Hepatocyte (in vitro differentiated cells): ENCODE data around the gene GFPT2. TPM values are rescaled to one million over a fixed set of nuclear protein-coding genes. Genes with fewer than 3 reads are reported as not detected.

Experiments
- DNase-seq: peaks from one replicate; pipeline ENCODE4 v3.0.0-alpha.2; 2016; ENCODE audit warnings: low spot score
- H2AFZ ChIP-seq: fragments of 200-600 bp; sonication (generic); 2 replicates; pipeline ENCODE4 v1.6.0; 2016; ENCODE audit warnings: antibody characterized with exemption, mild to moderate bottlenecking
- H3K27ac ChIP-seq: fragments of 200-600 bp; sonication (generic); 2 replicates; pipeline ENCODE4 v1.5.1; 2016; ENCODE audit warnings: mild to moderate bottlenecking
- H3K27me3 ChIP-seq: fragments of 200-600 bp; sonication (generic); 2 replicates; pipeline ENCODE4 v1.6.1; 2016
- H3K36me3 ChIP-seq: fragments of 200-600 bp; sonication (generic); replicated peaks from 2 replicates; pipeline ENCODE4 v1.5.1; 2016; ENCODE audit warnings: low read depth; ENCODE audit not compliant: insufficient read depth
- H3K4me1 ChIP-seq: fragments of 200-600 bp; sonication (generic); 2 replicates; pipeline ENCODE4 v1.5.1; 2016; ENCODE audit warnings: mild to moderate bottlenecking, moderate library complexity; ENCODE audit not compliant: insufficient read depth
- H3K4me2 ChIP-seq: fragments of 200-600 bp; sonication (generic); 2 replicates; pipeline ENCODE4 v1.6.0; 2016
- H3K4me3 ChIP-seq: fragments of 200-600 bp; sonication (generic); 2 replicates; pipeline ENCODE4 v1.5.1; 2016; ENCODE audit warnings: mild to moderate bottlenecking
- H3K79me2 ChIP-seq: fragments of 200-600 bp; sonication (generic); 2 replicates; pipeline ENCODE4 v1.6.0; 2017; ENCODE audit warnings: mild to moderate bottlenecking
- H3K9me2 ChIP-seq: fragments of 200-600 bp; sonication (generic); replicated peaks from 2 replicates; pipeline ENCODE4 v1.6.0; 2017; ENCODE audit warnings: mild to moderate bottlenecking; ENCODE audit not compliant: insufficient read depth
- H3K9me3 ChIP-seq: fragments of 200-600 bp; sonication (generic); 2 replicates; pipeline ENCODE4 v1.5.1; 2016; ENCODE audit warnings: low read depth, mild to moderate bottlenecking
- H4K20me1 ChIP-seq: fragments of 200-600 bp; sonication (generic); 2 replicates; pipeline ENCODE4 v1.6.0; 2016; ENCODE audit warnings: mild to moderate bottlenecking; ENCODE audit not compliant: insufficient read depth, poor library complexity, severe bottlenecking
- EZH2 ChIP-seq: fragments of 200-600 bp; sonication (generic); IDR thresholded peaks from 2 replicates; pipeline ENCODE4 v1.6.1; 2016; ENCODE audit warnings: antibody characterized with exemption, mild to moderate bottlenecking, borderline replicate concordance
- EZH2phosphoT487 ChIP-seq: fragments of 200-600 bp; sonication (generic); IDR thresholded peaks from one replicate; pipeline ENCODE4 v1.6.1; 2018; ENCODE audit warnings: antibody characterized with exemption, mild to moderate bottlenecking, low read depth, moderate library complexity; ENCODE audit not compliant: unreplicated experiment, severe bottlenecking
- WGBS: methylation state at CpG from one replicate; pipeline ENCODE4 v1.1.6; 2016; ENCODE audit warnings: low lambda C conversion rate; ENCODE audit errors: missing lambda C conversion rate; 5-methylcytosine and 5-hydroxymethylcytosine counted together
- polyA plus RNA-seq: library from polyadenylated mRNA; unstranded; fragments of >200 nt; fragmentation: Nextera tagmentation; extraction: Ambion mirVana; gene quantifications from 2 replicates; pipeline ENCODE4 v1.2.1, GENCODE V29; 2016
- total RNA-seq: library from RNA; depleted of rRNA; stranded (reverse); fragments of >200 nt; gene quantifications from 2 replicates; pipeline ENCODE4 v1.2.3, GENCODE V29; 2014
- TF ChIP-seq, protein P1 (sequence below): fragments of 200-600 bp; sonication (generic); IDR thresholded peaks from 2 replicates; pipeline ENCODE4 v1.5.1; 2016; ENCODE audit warnings: antibody characterized with exemption, mild to moderate bottlenecking; ENCODE audit not compliant: poor library complexity

Gene GFPT2
- total and polyA plus RNA-seq, 2 experiments from 2014 or later = 15.9 to 44.6 TPM

DNA sequence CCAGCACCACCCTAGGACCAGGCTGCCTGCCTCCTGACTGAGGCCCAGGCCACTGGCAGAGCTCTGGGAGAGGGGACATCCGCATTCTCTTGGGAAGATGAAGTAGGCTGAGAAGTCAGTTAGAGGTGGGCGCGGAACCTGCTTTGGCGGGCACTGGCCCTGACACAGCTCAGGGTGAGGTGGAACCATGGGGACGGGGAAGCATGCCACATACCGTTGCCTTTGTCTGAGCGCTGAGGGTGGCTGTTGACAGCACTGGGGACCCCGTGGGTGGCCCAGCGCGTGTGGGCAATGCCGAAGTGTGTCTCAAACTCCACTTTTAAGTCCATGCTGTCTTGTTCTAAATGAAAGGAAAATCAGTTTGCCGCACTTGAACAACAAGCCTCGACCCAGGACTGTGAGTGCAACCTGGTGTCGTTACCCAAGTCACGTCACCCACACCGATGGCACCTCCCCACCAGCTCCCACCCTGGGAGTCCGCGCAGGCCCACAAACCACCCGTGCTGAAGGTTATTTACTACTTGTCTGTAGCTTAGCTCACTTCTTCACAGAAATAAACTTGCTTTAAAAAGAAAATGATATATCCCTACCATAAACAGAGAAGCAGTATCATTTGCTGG lies 17.4 kb downstream of the GFPT2 start:
- H2AFZ ChIP-seq = no peak overlapping the region
- no peaks in the 10 kb centered on the region for H3K36me3 ChIP-seq
- no peak overlapping the region for H3K4me2 ChIP-seq
- H3K9me3 ChIP-seq = no peaks in the 10 kb centered on the region
- WGBS = 98% methylated on average over 19 of the region's 19 CpGs
- H3K27ac ChIP-seq = no peak overlapping the region
- peaks cover 9% of the 10 kb centered on the region for H3K4me1 ChIP-seq
- H4K20me1 ChIP-seq = no peaks in the 10 kb centered on the region
- no peaks in the 10 kb centered on the region for H3K27me3 ChIP-seq
- no peaks in the 10 kb centered on the region for H3K79me2 ChIP-seq
- TF ChIP-seq EZH2phosphoT487 = no peak
- TF ChIP-seq EZH2 = no peak
- TF ChIP-seq, protein P1, sequence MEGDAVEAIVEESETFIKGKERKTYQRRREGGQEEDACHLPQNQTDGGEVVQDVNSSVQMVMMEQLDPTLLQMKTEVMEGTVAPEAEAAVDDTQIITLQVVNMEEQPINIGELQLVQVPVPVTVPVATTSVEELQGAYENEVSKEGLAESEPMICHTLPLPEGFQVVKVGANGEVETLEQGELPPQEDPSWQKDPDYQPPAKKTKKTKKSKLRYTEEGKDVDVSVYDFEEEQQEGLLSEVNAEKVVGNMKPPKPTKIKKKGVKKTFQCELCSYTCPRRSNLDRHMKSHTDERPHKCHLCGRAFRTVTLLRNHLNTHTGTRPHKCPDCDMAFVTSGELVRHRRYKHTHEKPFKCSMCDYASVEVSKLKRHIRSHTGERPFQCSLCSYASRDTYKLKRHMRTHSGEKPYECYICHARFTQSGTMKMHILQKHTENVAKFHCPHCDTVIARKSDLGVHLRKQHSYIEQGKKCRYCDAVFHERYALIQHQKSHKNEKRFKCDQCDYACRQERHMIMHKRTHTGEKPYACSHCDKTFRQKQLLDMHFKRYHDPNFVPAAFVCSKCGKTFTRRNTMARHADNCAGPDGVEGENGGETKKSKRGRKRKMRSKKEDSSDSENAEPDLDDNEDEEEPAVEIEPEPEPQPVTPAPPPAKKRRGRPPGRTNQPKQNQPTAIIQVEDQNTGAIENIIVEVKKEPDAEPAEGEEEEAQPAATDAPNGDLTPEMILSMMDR = no peak
- DNase-seq = no peak
- no peaks in the 10 kb centered on the region for H3K9me2 ChIP-seq
- no peak overlapping the region for H3K4me3 ChIP-seq

DNA sequence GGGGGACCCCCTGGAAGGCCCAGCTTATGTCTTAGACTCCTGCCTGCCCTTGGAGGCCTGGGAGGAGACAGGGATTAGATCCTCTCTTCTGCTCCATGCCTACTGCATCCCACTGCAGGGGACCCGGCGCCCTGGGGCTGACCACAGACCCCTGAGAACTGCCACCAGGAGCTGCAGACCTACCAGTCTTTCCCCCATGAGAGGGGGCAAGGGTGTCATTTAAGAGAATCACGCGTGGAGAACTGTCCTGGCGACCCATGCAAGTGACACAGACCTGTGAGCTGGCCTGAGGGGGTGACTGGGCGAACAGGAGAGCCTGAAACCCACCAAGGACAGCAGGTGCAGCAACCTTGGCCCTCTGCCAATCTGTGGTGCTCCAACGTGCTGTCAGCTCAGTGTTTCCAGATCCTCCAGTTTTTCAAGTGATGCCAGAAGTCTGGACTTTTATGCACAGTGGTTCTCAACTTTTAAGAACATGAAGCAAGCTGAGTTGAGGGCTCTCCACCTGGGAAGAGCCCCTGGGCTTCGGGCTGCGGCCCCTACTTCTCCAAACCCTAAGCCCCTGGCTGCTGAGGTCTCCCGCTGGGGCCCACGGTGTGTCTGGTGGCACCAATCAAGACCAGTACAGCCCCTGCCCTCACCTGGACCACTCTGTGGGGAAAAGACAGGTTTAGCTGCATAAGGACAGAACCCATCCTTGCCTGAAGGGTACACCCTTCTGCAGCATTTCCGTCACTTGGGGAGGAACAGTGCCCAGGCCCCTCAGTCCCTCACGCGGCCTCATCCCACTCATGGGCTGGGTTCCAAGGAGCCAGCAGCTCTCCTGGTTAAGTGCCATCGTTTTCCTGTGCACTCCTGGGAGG lies 18.2 kb downstream of the GFPT2 start:
- Histone ChIP-seq H3K9me3 (no peaks in the 10 kb centered on the region), H4K20me1 (no peaks in the 10 kb centered on the region), H3K79me2 (no peaks in the 10 kb centered on the region), H3K27ac (no peak overlapping the region), H2AFZ (no peak overlapping the region), H3K4me2 (no peak overlapping the region), H3K36me3 (no peaks in the 10 kb centered on the region), H3K4me1 (peaks cover 9% of the 10 kb centered on the region), H3K4me3 (no peak overlapping the region), H3K9me2 (no peaks in the 10 kb centered on the region), H3K27me3 (no peaks in the 10 kb centered on the region)
- 92% methylated on average over 15 of the region's 15 CpGs for WGBS
- no peak for DNase-seq
- TF ChIP-seq EZH2phosphoT487 (no peak), EZH2 (no peak)

DNA sequence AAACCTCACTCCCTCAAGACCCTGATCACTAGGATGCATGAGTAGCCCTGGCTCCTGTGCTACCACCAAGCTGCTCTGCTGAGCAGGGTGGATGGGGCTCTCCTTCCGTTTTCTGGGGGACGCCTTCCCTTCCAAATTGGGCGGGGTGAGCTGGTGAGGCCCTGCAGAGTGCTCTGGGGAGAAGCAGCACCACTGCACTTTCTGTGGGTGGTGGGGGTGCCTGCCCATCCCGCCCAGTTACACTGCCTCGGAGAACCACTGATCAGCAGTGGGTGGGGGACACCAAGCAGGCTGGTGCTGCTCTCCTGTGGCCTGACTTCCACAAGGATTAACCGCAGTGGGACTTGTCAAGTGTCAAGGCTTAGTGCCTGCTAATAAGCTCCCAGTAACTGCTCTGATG lies 19.0 kb downstream of the GFPT2 start:
- DNase-seq = no peak
- no peak overlapping the region for H2AFZ ChIP-seq
- no peaks in the 10 kb centered on the region for H3K9me3 ChIP-seq
- no peaks in the 10 kb centered on the region for H3K36me3 ChIP-seq
- TF ChIP-seq, protein P1 = no peak
- TF ChIP-seq EZH2 (no peak), EZH2phosphoT487 (no peak)
- H3K9me2 ChIP-seq = no peaks in the 10 kb centered on the region
- H3K4me2 ChIP-seq = no peak overlapping the region
- H4K20me1 ChIP-seq = no peaks in the 10 kb centered on the region
- H3K4me1 ChIP-seq = peaks cover 9% of the 10 kb centered on the region
- no peaks in the 10 kb centered on the region for H3K27me3 ChIP-seq
- 87% methylated on average over 6 of the region's 6 CpGs for WGBS
- no peak overlapping the region for H3K27ac ChIP-seq
- no peak overlapping the region for H3K4me3 ChIP-seq
- H3K79me2 ChIP-seq = no peaks in the 10 kb centered on the region

DNA sequence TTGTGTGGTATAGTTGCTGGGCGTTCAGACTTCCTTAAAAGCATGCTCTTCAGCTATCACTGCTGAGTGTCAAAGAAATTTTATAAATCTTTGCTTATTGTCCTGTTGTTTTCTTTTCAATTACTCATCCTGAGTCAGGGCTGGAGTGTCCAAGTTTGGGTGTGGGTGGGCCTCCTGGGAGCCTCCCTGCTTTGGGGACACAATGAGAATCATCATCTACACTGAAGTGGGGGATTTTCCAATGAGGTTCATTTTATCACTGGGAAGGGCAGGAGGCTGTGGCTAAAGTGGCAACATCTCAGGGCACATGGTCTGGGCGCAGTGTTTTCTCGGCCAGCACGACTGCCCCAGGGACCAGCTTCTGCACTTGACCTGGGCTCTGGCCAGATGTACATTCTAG lies 19.5 kb downstream of the GFPT2 start:
- H3K27me3 ChIP-seq = no peaks in the 10 kb centered on the region
- WGBS = 92% methylated on average over 4 of the region's 4 CpGs
- H3K79me2 ChIP-seq = no peaks in the 10 kb centered on the region
- no peak overlapping the region for H3K27ac ChIP-seq
- H3K9me2 ChIP-seq = no peaks in the 10 kb centered on the region
- no peaks in the 10 kb centered on the region for H4K20me1 ChIP-seq
- H3K36me3 ChIP-seq = no peaks in the 10 kb centered on the region
- TF ChIP-seq EZH2phosphoT487 (no peak), EZH2 (no peak)
- TF ChIP-seq, protein P1 = no peak
- H3K4me1 ChIP-seq = peaks cover 9% of the 10 kb centered on the region
- H2AFZ ChIP-seq = no peak overlapping the region
- no peak overlapping the region for H3K4me2 ChIP-seq
- no peak overlapping the region for H3K4me3 ChIP-seq
- no peaks in the 10 kb centered on the region for H3K9me3 ChIP-seq
- no peak for DNase-seq
